ENCODE data around the gene ATG7.

- TF ChIP-seq CTCF (IDR thresholded peaks at IDR 0.05) (no peak), POLR2A (IDR thresholded peaks at IDR 0.05) (no peak)
These were observed 295.6 kb downstream of the ATG7 start for GRCh38 chr3:11567516-11568467.

Measured in vagina (tissue), 2 donors.